SK-N-SH treated with all-trans-retinoic acid at 6 μM for 48 hours (cell line): ENCODE measurements around the gene SPOCK1.

Source experiments
- ATAC-seq: fragments of 200-7000 bp; cut with Tn5 transposase; 3 replicates; pipeline ENCODE4 v1.9.1; 2020; ENCODE audit warnings: mild to moderate bottlenecking, moderate library complexity
- BACH2 ChIP-seq: fragments of 250-450 bp; sonication (Bioruptor Pico); IDR thresholded peaks from 2 replicates; pipeline ENCODE4 v1.9.0; 2021; ENCODE audit warnings: mild to moderate bottlenecking, borderline replicate concordance
- CSDC2 ChIP-seq: fragments of 250-450 bp; sonication (Bioruptor Pico); IDR thresholded peaks from 2 replicates; pipeline ENCODE4 v1.5.0; 2020; ENCODE audit warnings: mild to moderate bottlenecking, moderate library complexity
- ESRRG ChIP-seq: fragments of 250-450 bp; sonication (Bioruptor Pico); IDR thresholded peaks from 2 replicates; pipeline ENCODE4 v1.6.1; 2021; ENCODE audit warnings: mild to moderate bottlenecking
- GLIS3 ChIP-seq: fragments of 250-450 bp; sonication (Bioruptor Pico); IDR thresholded peaks from 2 replicates; pipeline ENCODE4 v1.5.0; 2020; ENCODE audit warnings: mild to moderate bottlenecking, moderate library complexity
- ISL1 ChIP-seq: fragments of 250-450 bp; sonication (Bioruptor Pico); IDR thresholded peaks from 2 replicates; pipeline ENCODE4 v2.1.2; 2022; ENCODE audit warnings: mild to moderate bottlenecking, moderate library complexity
- SNAI2 ChIP-seq: fragments of 250-450 bp; sonication (Bioruptor Pico); IDR thresholded peaks from 2 replicates; pipeline ENCODE4 v1.5.0; 2020; ENCODE audit warnings: mild to moderate bottlenecking, moderate library complexity
- TCF4 ChIP-seq: fragments of 250-450 bp; sonication (Bioruptor Pico); IDR thresholded peaks from 2 replicates; pipeline ENCODE4 v1.8.0; 2021; ENCODE audit warnings: mild to moderate bottlenecking, moderate library complexity, borderline replicate concordance
- TOX ChIP-seq: fragments of 250-450 bp; sonication (Bioruptor Pico); IDR thresholded peaks from 2 replicates; pipeline ENCODE4 v1.8.0; 2021; ENCODE audit warnings: mild to moderate bottlenecking, moderate library complexity, borderline replicate concordance
- ZC3H10 ChIP-seq: fragments of 250-450 bp; sonication (Bioruptor Pico); IDR thresholded peaks from 2 replicates; pipeline ENCODE4 v1.5.1; 2021; ENCODE audit warnings: mild to moderate bottlenecking, moderate library complexity
- ZFP3 ChIP-seq: fragments of 250-450 bp; sonication (Bioruptor Pico); IDR thresholded peaks from 2 replicates; pipeline ENCODE4 v1.5.0; 2020; ENCODE audit warnings: mild to moderate bottlenecking, moderate library complexity
- ZFP30 ChIP-seq: fragments of 450-650 bp; formaldehyde crosslinking; IDR thresholded peaks from 2 replicates; pipeline ENCODE4 v1.5.0; 2022; ENCODE audit warnings: mild to moderate bottlenecking, moderate library complexity
- ZNF565 ChIP-seq: fragments of 450-650 bp; formaldehyde crosslinking; conservative IDR thresholded peaks from 2 replicates; pipeline ENCODE4 v1.5.0; 2020; ENCODE audit warnings: low read depth, mild to moderate bottlenecking, moderate library complexity
- ZNF70 ChIP-seq: fragments of 450-650 bp; formaldehyde crosslinking; IDR thresholded peaks from 2 replicates; pipeline ENCODE4 v1.5.0; 2020; ENCODE audit warnings: mild to moderate bottlenecking, moderate library complexity
- TF ChIP-seq, protein P1 (sequence below): fragments of 250-450 bp; sonication (Bioruptor Pico); IDR thresholded peaks from 2 replicates; pipeline ENCODE4 v1.5.1; 2021; ENCODE audit warnings: mild to moderate bottlenecking, moderate library complexity
- TF ChIP-seq, protein P2 (sequence below): fragments of 250-450 bp; sonication (Bioruptor Pico); IDR thresholded peaks from 2 replicates; pipeline ENCODE4 v1.8.0; 2021; ENCODE audit warnings: low read depth, mild to moderate bottlenecking, moderate library complexity, borderline replicate concordance
- TF ChIP-seq, protein P3 (sequence below): fragments of 250-450 bp; sonication (Bioruptor Pico); IDR thresholded peaks from 2 replicates; pipeline ENCODE4 v1.5.0; 2020; ENCODE audit warnings: mild to moderate bottlenecking, moderate library complexity
- TF ChIP-seq, protein P4 (sequence below): fragments of 250-450 bp; sonication (Bioruptor Pico); IDR thresholded peaks from 2 replicates; pipeline ENCODE4 v1.8.0; 2020; ENCODE audit warnings: mild to moderate bottlenecking, moderate library complexity, borderline replicate concordance
- TF ChIP-seq, protein P5 (sequence below): fragments of 250-450 bp; sonication (Bioruptor Pico); IDR thresholded peaks from 2 replicates; pipeline ENCODE4 v1.5.1; 2020; ENCODE audit warnings: low read depth, mild to moderate bottlenecking, moderate library complexity

Gene SPOCK1

DNA sequence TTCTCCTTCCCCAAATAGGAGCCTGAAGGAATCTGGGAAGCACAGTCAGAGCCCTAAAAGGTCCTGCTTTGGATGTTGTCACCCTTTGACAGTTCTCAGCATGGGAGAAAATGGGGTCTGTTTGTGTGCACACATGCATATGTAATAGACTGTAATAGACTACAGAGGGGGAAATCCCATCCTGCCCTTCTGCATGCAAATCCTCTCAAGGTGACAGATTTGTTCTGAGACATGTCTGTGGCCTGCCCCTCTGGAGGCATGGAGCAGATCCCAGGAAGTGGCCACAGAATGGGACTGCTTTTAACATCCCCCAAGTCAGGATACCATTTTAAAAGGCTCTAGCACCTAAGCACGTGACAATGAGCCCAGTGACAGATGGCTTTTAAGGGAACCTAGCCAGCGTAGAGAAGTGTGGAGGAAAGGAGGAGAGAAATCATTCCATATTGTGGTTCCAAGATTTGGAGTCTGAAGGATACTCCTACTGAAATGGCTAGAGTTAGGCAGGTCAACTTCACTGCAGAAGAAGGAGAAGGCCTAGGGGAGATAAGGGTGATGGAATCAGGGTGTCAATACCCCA, 483.5 kb downstream of the SPOCK1 start:
- no peak for ATAC-seq
- TF ChIP-seq, protein P1, sequence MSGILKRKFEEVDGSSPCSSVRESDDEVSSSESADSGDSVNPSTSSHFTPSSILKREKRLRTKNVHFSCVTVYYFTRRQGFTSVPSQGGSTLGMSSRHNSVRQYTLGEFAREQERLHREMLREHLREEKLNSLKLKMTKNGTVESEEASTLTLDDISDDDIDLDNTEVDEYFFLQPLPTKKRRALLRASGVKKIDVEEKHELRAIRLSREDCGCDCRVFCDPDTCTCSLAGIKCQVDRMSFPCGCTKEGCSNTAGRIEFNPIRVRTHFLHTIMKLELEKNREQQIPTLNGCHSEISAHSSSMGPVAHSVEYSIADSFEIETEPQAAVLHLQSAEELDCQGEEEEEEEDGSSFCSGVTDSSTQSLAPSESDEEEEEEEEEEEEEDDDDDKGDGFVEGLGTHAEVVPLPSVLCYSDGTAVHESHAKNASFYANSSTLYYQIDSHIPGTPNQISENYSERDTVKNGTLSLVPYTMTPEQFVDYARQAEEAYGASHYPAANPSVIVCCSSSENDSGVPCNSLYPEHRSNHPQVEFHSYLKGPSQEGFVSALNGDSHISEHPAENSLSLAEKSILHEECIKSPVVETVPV (CRISPR knock-in tag), result no peak
- TF ChIP-seq ZNF565 (CRISPR knock-in tag) (no peak), TOX (no peak), TCF4 (CRISPR knock-in tag) (no peak), CSDC2 (CRISPR knock-in tag) (no peak), GLIS3 (no peak), ZFP30 (no peak), ESRRG (no peak), SNAI2 (no peak), BACH2 (CRISPR knock-in tag) (no peak), ZNF70 (CRISPR knock-in tag) (no peak), ISL1 (no peak), ZFP3 (CRISPR knock-in tag) (no peak), ZC3H10 (CRISPR knock-in tag) (no peak)
- TF ChIP-seq, protein P2, sequence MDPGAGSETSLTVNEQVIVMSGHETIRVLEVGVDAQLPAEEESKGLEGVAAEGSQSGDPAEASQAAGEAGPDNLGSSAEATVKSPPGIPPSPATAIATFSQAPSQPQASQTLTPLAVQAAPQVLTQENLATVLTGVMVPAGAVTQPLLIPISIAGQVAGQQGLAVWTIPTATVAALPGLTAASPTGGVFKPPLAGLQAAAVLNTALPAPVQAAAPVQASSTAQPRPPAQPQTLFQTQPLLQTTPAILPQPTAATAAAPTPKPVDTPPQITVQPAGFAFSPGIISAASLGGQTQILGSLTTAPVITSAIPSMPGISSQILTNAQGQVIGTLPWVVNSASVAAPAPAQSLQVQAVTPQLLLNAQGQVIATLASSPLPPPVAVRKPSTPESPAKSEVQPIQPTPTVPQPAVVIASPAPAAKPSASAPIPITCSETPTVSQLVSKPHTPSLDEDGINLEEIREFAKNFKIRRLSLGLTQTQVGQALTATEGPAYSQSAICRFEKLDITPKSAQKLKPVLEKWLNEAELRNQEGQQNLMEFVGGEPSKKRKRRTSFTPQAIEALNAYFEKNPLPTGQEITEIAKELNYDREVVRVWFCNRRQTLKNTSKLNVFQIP, result no peak
- TF ChIP-seq, protein P3, sequence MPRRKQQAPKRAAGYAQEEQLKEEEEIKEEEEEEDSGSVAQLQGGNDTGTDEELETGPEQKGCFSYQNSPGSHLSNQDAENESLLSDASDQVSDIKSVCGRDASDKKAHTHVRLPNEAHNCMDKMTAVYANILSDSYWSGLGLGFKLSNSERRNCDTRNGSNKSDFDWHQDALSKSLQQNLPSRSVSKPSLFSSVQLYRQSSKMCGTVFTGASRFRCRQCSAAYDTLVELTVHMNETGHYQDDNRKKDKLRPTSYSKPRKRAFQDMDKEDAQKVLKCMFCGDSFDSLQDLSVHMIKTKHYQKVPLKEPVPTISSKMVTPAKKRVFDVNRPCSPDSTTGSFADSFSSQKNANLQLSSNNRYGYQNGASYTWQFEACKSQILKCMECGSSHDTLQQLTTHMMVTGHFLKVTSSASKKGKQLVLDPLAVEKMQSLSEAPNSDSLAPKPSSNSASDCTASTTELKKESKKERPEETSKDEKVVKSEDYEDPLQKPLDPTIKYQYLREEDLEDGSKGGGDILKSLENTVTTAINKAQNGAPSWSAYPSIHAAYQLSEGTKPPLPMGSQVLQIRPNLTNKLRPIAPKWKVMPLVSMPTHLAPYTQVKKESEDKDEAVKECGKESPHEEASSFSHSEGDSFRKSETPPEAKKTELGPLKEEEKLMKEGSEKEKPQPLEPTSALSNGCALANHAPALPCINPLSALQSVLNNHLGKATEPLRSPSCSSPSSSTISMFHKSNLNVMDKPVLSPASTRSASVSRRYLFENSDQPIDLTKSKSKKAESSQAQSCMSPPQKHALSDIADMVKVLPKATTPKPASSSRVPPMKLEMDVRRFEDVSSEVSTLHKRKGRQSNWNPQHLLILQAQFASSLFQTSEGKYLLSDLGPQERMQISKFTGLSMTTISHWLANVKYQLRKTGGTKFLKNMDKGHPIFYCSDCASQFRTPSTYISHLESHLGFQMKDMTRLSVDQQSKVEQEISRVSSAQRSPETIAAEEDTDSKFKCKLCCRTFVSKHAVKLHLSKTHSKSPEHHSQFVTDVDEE (CRISPR knock-in tag), result no peak
- TF ChIP-seq, protein P4, sequence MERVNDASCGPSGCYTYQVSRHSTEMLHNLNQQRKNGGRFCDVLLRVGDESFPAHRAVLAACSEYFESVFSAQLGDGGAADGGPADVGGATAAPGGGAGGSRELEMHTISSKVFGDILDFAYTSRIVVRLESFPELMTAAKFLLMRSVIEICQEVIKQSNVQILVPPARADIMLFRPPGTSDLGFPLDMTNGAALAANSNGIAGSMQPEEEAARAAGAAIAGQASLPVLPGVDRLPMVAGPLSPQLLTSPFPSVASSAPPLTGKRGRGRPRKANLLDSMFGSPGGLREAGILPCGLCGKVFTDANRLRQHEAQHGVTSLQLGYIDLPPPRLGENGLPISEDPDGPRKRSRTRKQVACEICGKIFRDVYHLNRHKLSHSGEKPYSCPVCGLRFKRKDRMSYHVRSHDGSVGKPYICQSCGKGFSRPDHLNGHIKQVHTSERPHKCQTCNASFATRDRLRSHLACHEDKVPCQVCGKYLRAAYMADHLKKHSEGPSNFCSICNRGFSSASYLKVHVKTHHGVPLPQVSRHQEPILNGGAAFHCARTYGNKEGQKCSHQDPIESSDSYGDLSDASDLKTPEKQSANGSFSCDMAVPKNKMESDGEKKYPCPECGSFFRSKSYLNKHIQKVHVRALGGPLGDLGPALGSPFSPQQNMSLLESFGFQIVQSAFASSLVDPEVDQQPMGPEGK (CRISPR knock-in tag), result no peak

DNA sequence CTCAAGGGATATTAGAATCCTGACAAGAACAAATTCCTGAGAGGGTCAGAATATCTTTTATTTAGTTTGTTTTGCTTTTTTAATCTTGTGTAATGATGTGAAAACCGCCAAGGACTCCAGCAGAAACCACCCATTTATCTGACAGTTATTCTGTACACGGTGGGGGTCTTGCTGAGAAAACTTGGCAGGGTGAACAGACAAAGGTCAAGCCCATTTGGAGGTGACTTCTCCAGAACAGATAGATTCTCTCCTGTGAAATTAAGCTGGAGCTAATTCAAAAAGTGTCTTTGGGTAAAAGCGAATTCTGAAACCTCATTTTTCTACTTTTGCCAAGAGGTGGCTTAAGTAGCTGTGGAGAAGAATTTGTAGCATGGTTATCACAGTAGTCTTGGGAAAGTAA, 484.4 kb downstream of the SPOCK1 start:
- ATAC-seq, result no peak
- TF ChIP-seq, protein P5, sequence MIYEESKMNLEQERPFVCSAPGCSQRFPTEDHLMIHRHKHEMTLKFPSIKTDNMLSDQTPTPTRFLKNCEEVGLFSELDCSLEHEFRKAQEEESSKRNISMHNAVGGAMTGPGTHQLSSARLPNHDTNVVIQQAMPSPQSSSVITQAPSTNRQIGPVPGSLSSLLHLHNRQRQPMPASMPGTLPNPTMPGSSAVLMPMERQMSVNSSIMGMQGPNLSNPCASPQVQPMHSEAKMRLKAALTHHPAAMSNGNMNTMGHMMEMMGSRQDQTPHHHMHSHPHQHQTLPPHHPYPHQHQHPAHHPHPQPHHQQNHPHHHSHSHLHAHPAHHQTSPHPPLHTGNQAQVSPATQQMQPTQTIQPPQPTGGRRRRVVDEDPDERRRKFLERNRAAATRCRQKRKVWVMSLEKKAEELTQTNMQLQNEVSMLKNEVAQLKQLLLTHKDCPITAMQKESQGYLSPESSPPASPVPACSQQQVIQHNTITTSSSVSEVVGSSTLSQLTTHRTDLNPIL (CRISPR knock-in tag), result no peak
- no peak for TF ChIP-seq ESRRG
- TF ChIP-seq, protein P3 (CRISPR knock-in tag), result no peak
- TF ChIP-seq TOX, result no peak
- no peak for TF ChIP-seq ZFP30
- no peak for TF ChIP-seq ZFP3 (CRISPR knock-in tag)
- TF ChIP-seq, protein P2, result no peak
- TF ChIP-seq CSDC2 (CRISPR knock-in tag), result no peak
